GM23338 (cell line): ENCODE data around the gene RCCD1. TPM values are rescaled to one million over a fixed set of nuclear protein-coding genes. Genes with fewer than 3 reads are reported as not detected.

Experiments
- ATAC-seq: fragments of 200-7000 bp; cut with Tn5 transposase; 3 replicates; pipeline ENCODE4 v1.9.1; 2020
- DNase-seq: peaks from one replicate; pipeline ENCODE4 v3.0.0-alpha.2; 2015; ENCODE audit warnings: low spot score
- H2AFZ ChIP-seq: fragments of 200-600 bp; sonication (generic); 2 replicates; pipeline ENCODE4 v1.8.0; 2016; ENCODE audit warnings: antibody characterized with exemption, mild to moderate bottlenecking, moderate library complexity
- H3F3A ChIP-seq: fragments of 200-600 bp; sonication (generic); replicated peaks from 2 replicates; pipeline ENCODE4 v1.8.0; 2017; ENCODE audit warnings: antibody characterized with exemption, mixed run types, low read depth
- H3K27ac ChIP-seq: fragments of 200-600 bp; sonication (generic); 2 replicates; pipeline ENCODE4 v1.6.1; 2016; ENCODE audit warnings: low read depth
- H3K27me3 ChIP-seq: fragments of 200-600 bp; sonication (generic); 2 replicates; pipeline ENCODE4 v1.8.0; 2016; ENCODE audit warnings: mild to moderate bottlenecking, mixed run types, moderate library complexity; ENCODE audit not compliant: insufficient read depth
- H3K36me3 ChIP-seq: fragments of 200-600 bp; sonication (generic); 2 replicates; pipeline ENCODE4 v1.8.0; 2016; ENCODE audit warnings: mild to moderate bottlenecking; ENCODE audit not compliant: insufficient read depth
- H3K4me1 ChIP-seq: fragments of 200-600 bp; sonication (generic); 2 replicates; pipeline ENCODE4 v1.8.0; 2016; ENCODE audit warnings: mild to moderate bottlenecking, moderate library complexity; ENCODE audit not compliant: insufficient read depth
- H3K4me2 ChIP-seq: fragments of 200-600 bp; sonication (generic); 2 replicates; pipeline ENCODE4 v1.7.1; 2017; ENCODE audit warnings: mixed run types
- H3K4me3 ChIP-seq: fragments of 200-600 bp; sonication (generic); 2 replicates; pipeline ENCODE4 v1.6.1; 2016; ENCODE audit warnings: mixed run types
- H3K79me2 ChIP-seq: fragments of 200-600 bp; sonication (generic); replicated peaks from 2 replicates; pipeline ENCODE4 v1.8.0; 2017; ENCODE audit warnings: mild to moderate bottlenecking; ENCODE audit not compliant: insufficient read depth
- H3K9me2 ChIP-seq: fragments of 200-600 bp; sonication (generic); 2 replicates; pipeline ENCODE4 v1.8.0; 2017; ENCODE audit not compliant: insufficient read depth
- H4K20me1 ChIP-seq: fragments of 200-600 bp; sonication (generic); replicated peaks from 2 replicates; pipeline ENCODE4 v1.8.0; 2017; ENCODE audit warnings: mild to moderate bottlenecking; ENCODE audit not compliant: insufficient read depth
- H3K27ac Mint-ChIP-seq: 2 replicates; pipeline ENCODE4 v1.8.0; 2020; ENCODE audit warnings: inconsistent platforms, mild to moderate bottlenecking, moderate library complexity, mixed read lengths
- H3K27me3 Mint-ChIP-seq: 3 replicates; pipeline ENCODE4 v1.8.0; 2022; ENCODE audit warnings: low read depth, mild to moderate bottlenecking, moderate library complexity, mixed read lengths, inconsistent platforms; ENCODE audit not compliant: insufficient read depth, poor library complexity
- H3K36me3 Mint-ChIP-seq: 3 replicates; pipeline ENCODE4 v1.8.0; 2021; ENCODE audit warnings: low read depth, mild to moderate bottlenecking, inconsistent platforms, moderate library complexity, mixed read lengths
- H3K4me1 Mint-ChIP-seq: 3 replicates; pipeline ENCODE4 v1.8.0; 2020; ENCODE audit warnings: mild to moderate bottlenecking, inconsistent platforms, mixed read lengths
- H3K4me3 Mint-ChIP-seq: 3 replicates; pipeline ENCODE4 v1.8.0; 2021; ENCODE audit warnings: moderate library complexity, mild to moderate bottlenecking, inconsistent platforms, mixed read lengths
- H3K9me3 Mint-ChIP-seq: 3 replicates; pipeline ENCODE4 v1.8.0; 2020; ENCODE audit warnings: moderate library complexity, mild to moderate bottlenecking, inconsistent platforms, mixed read lengths
- EZH2phosphoT487 ChIP-seq: fragments of 200-600 bp; sonication (generic); IDR thresholded peaks from one replicate; pipeline ENCODE4 v1.8.1; 2018; ENCODE audit warnings: antibody characterized with exemption; ENCODE audit not compliant: unreplicated experiment
- JUNB ChIP-seq: IDR thresholded peaks from one replicate; pipeline ENCODE4 v1.6.1; 2016; ENCODE audit warnings: antibody characterized with exemption; ENCODE audit not compliant: unreplicated experiment
- NANOG ChIP-seq: IDR thresholded peaks from 2 replicates; pipeline ENCODE4 v1.6.1; 2016; ENCODE audit warnings: antibody characterized with exemption, borderline replicate concordance
- REST ChIP-seq: IDR thresholded peaks from one replicate; pipeline ENCODE4 v1.6.1; 2018; ENCODE audit warnings: antibody characterized with exemption; ENCODE audit not compliant: unreplicated experiment
- STAT1 ChIP-seq: IDR thresholded peaks from one replicate; pipeline ENCODE4 v1.6.1; 2016; ENCODE audit warnings: antibody characterized with exemption; ENCODE audit not compliant: unreplicated experiment
- ZNF114 ChIP-seq: fragments of 250-450 bp; sonication (Bioruptor Pico); IDR thresholded peaks from 2 replicates; pipeline ENCODE4 v1.5.0; 2020; ENCODE audit warnings: mild to moderate bottlenecking, moderate library complexity
- polyA plus RNA-seq: library from polyadenylated mRNA; unstranded; fragments of >200 nt; fragmentation: Nextera tagmentation; extraction: Ambion mirVana; gene quantifications from 2 replicates; pipeline ENCODE4 v1.2.1, GENCODE V29; 2016
- total RNA-seq: library from RNA; depleted of rRNA; stranded (reverse); fragments of >200 nt; shearing (Covaris generic); gene quantifications from 2 replicates; pipeline ENCODE4 v1.2.3, GENCODE V29; 2014
- TF ChIP-seq, protein P1 (sequence below), 2 experiments: fragments of 200-600 bp in 1 of 2; sonication (generic) in 1 of 2; conservative IDR thresholded peaks; 2 replicates each; pipeline versions ENCODE4 v1.5.1 to v1.6.1; 2016 to 2017; ENCODE audit warnings: antibody characterized with exemption in 2 of 2, low read depth in 2 of 2, mild to moderate bottlenecking in 2 of 2, moderate library complexity in 1 of 2
- TF ChIP-seq, protein P2 (sequence below): IDR thresholded peaks from 2 replicates; pipeline ENCODE4 v1.6.1; 2016; ENCODE audit warnings: antibody characterized with exemption

The RCCD1 gene
- total and polyA plus RNA-seq, 2 experiments from 2014 or later: 10.8 to 17.1 TPM

- no peak for TF ChIP-seq REST
- TF ChIP-seq, protein P1, sequence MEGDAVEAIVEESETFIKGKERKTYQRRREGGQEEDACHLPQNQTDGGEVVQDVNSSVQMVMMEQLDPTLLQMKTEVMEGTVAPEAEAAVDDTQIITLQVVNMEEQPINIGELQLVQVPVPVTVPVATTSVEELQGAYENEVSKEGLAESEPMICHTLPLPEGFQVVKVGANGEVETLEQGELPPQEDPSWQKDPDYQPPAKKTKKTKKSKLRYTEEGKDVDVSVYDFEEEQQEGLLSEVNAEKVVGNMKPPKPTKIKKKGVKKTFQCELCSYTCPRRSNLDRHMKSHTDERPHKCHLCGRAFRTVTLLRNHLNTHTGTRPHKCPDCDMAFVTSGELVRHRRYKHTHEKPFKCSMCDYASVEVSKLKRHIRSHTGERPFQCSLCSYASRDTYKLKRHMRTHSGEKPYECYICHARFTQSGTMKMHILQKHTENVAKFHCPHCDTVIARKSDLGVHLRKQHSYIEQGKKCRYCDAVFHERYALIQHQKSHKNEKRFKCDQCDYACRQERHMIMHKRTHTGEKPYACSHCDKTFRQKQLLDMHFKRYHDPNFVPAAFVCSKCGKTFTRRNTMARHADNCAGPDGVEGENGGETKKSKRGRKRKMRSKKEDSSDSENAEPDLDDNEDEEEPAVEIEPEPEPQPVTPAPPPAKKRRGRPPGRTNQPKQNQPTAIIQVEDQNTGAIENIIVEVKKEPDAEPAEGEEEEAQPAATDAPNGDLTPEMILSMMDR (conservative IDR thresholded peaks at IDR 0.05; ENCODE audit: low read depth in 2 of 2): no peak
- no peak for TF ChIP-seq NANOG
- TF ChIP-seq STAT1: no peak
- TF ChIP-seq EZH2phosphoT487: no peak
- no peak for TF ChIP-seq ZNF114 (CRISPR knock-in tag)
- TF ChIP-seq, protein P2, sequence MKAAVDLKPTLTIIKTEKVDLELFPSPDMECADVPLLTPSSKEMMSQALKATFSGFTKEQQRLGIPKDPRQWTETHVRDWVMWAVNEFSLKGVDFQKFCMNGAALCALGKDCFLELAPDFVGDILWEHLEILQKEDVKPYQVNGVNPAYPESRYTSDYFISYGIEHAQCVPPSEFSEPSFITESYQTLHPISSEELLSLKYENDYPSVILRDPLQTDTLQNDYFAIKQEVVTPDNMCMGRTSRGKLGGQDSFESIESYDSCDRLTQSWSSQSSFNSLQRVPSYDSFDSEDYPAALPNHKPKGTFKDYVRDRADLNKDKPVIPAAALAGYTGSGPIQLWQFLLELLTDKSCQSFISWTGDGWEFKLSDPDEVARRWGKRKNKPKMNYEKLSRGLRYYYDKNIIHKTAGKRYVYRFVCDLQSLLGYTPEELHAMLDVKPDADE: no peak
- TF ChIP-seq JUNB: no peak
Observed at GRCh38 chr15:90949979-90950675, 4.6 kb upstream of the RCCD1 start (continued).

DNA sequence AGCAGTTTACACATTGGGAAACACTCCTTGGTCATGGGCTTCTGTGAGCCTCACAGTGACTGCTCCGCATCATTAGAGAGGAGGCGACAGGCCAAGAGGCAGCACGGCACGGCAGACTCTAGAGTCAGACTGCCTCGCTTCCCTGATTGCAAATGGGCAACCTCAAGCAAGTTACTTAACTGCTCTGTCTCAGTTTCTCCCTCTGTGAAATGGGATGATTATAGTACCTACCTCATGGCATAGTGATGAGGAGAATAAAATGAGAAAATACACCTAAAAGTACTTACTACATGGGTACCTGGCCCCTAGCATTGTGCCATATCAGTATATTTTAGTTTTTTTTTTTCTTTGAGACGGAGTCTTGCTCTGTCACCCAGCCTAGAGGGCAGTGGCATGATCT is 4.0 kb upstream of the RCCD1 start:
- peaks cover 10% of the 10 kb centered on the region; the same call in 1 of the 2 replicates for H3F3A ChIP-seq
- H3K79me2 ChIP-seq: no peaks in the 10 kb centered on the region
- no peaks in the 10 kb centered on the region for H4K20me1 ChIP-seq
- H3K27ac ChIP-seq: no peak overlapping the region
- H3K4me1 Mint-ChIP-seq: no peaks in the 10 kb centered on the region; the same call in 2 of the 3 replicates
- no peak overlapping the region for H2AFZ ChIP-seq
- no peak overlapping the region for H3K4me3 Mint-ChIP-seq
- no peaks in the 10 kb centered on the region for H3K27me3 ChIP-seq
- no peak overlapping the region for H3K4me2 ChIP-seq
- H3K4me1 ChIP-seq: peaks cover 2% of the 10 kb centered on the region
- H3K27me3 Mint-ChIP-seq: peaks cover 9% of the 10 kb centered on the region
- DNase-seq (no peak), ATAC-seq (no peak)
- H3K36me3 Mint-ChIP-seq: peaks cover 65% of the 10 kb centered on the region
- H3K9me3 Mint-ChIP-seq: no peaks in the 10 kb centered on the region; the same call in 2 of the 3 replicates
- H3K9me2 ChIP-seq: no peaks in the 10 kb centered on the region
- H3K27ac Mint-ChIP-seq: no peak overlapping the region
- H3K36me3 ChIP-seq: peaks cover 7% of the 10 kb centered on the region; the same call in 1 of the 2 replicates
- H3K4me3 ChIP-seq: no peak overlapping the region
- TF ChIP-seq, protein P2: no peak
- TF ChIP-seq JUNB (no peak), REST (no peak), NANOG (no peak)
